Cardiac muscle cell (in vitro differentiated cells and primary cell): ENCODE data around the gene MRPS9. TPM values are rescaled to one million over a fixed set of nuclear protein-coding genes. Genes with fewer than 3 reads are reported as not detected.

ENCODE experiments used
- DNase-seq, 2 donors: peaks; one replicate each; pipeline versions ENCODE4 v3.0.0 to v3.0.0-alpha.2; 2010 to 2017; ENCODE audit warnings: low read depth in 1 of 2, low spot score in 1 of 2
- H3K27ac ChIP-seq: fragments of 200-600 bp; sonication (generic); 2 replicates; pipeline ENCODE4 v1.5.1; 2016
- H3K27me3 ChIP-seq: fragments of 200-600 bp; sonication (generic); 2 replicates; pipeline ENCODE4 v1.6.0; 2016; ENCODE audit warnings: control low read depth
- H3K36me3 ChIP-seq: fragments of 200-600 bp; sonication (generic); 2 replicates; pipeline ENCODE4 v1.5.1; 2016; ENCODE audit warnings: control low read depth
- H3K4me1 ChIP-seq: fragments of 200-600 bp; sonication (generic); 2 replicates; pipeline ENCODE4 v1.8.1; 2017; ENCODE audit warnings: low read depth, mild to moderate bottlenecking, mixed run types
- H3K4me3 ChIP-seq: fragments of 200-600 bp; sonication (generic); 2 replicates; pipeline ENCODE4 v1.5.1; 2016; ENCODE audit warnings: mild to moderate bottlenecking
- H3K9me3 ChIP-seq: fragments of 200-600 bp; sonication (generic); 2 replicates; pipeline ENCODE4 v1.5.1; 2017; ENCODE audit warnings: low read depth, mild to moderate bottlenecking, control low read depth
- CTCF ChIP-seq: IDR thresholded peaks from 2 replicates; pipeline ENCODE4 v1.5.1; 2012; ENCODE audit warnings: low read depth, mild to moderate bottlenecking, low read length
- polyA plus RNA-seq: library from polyadenylated mRNA; unstranded; fragments of >200 nt; fragmentation: Nextera tagmentation; extraction: Ambion mirVana; gene quantifications from 2 replicates; pipeline ENCODE4 v1.2.1, GENCODE V29; 2016
- total RNA-seq: library from RNA; depleted of rRNA; stranded (reverse); fragments of >200 nt; gene quantifications from 2 replicates; pipeline ENCODE4 v1.2.3, GENCODE V29; 2016

Gene MRPS9
- total and polyA plus RNA-seq, 2 experiments from 2014 or later: 43.8 to 85.3 TPM

DNA sequence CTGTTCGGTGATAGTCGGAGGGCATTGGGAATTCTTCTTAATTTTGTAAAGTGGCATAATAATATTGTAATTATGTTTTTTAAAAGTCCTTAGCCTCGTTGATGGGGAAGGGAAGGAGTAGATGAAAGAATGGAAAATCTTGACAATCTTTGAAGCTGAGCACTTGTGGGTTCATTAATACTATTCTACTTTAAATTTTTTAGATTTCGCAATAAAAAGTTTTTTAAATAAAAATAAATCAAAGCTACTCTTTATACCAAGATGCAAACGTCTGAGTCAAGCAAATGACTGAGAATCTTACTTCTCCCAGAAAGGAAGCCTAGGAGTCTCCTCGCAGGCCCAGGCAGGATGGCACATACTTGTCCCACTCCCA lies 105.2 kb downstream of the MRPS9 start:
- no peak overlapping the region for H3K4me3 ChIP-seq
- H3K9me3 ChIP-seq: no peaks in the 10 kb centered on the region
- H3K36me3 ChIP-seq: no peaks in the 10 kb centered on the region
- DNase-seq: no peak
- no peak overlapping the region for H3K27ac ChIP-seq
- no peak for TF ChIP-seq CTCF
- H3K27me3 ChIP-seq: peaks cover 24% of the 10 kb centered on the region
- H3K4me1 ChIP-seq: no peaks in the 10 kb centered on the region

- Histone ChIP-seq H3K4me3 (peak overlapping the region; percentile 58), H3K4me1 (no peaks in the 10 kb centered on the region), H3K27me3 (peaks cover 24% of the 10 kb centered on the region), H3K9me3 (no peaks in the 10 kb centered on the region), H3K27ac (no peak overlapping the region), H3K36me3 (no peaks in the 10 kb centered on the region)
- peak; percentile 22 to 50 for DNase-seq
- no peak for TF ChIP-seq CTCF
Observed at GRCh38 chr2:105143467-105144151, 105.7 kb downstream of the MRPS9 start.

- DNase-seq: no peak
- no peak overlapping the region for H3K27ac ChIP-seq
- H3K4me3 ChIP-seq: peak overlapping the region; percentile 58
- H3K27me3 ChIP-seq: peaks cover 24% of the 10 kb centered on the region
- TF ChIP-seq CTCF: no peak
- no peaks in the 10 kb centered on the region for H3K4me1 ChIP-seq
- no peaks in the 10 kb centered on the region for H3K9me3 ChIP-seq
- H3K36me3 ChIP-seq: no peaks in the 10 kb centered on the region
Observed at GRCh38 chr2:105144152-105144940, 106.5 kb downstream of the MRPS9 start.

DNA sequence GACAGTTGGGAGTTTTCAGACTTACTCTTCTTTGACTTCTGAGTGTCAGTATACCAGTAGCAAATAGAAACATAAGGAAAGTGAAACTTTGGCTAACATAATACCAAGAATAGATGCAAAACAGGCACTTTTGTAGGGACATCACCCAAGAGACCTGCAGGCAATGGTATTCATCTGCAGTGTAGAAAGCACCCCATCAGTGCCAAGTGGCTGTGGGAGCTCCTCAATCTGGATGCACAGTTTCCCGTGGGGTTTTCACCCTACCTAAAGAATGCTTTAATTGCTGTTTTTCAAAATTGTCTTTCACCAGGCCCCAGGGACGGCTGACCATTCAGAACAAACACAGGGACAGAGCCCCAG lies 107.1 kb downstream of the MRPS9 start:
- Histone ChIP-seq H3K9me3 (no peaks in the 10 kb centered on the region), H3K4me1 (no peaks in the 10 kb centered on the region), H3K36me3 (no peaks in the 10 kb centered on the region), H3K27me3 (peaks cover 24% of the 10 kb centered on the region), H3K27ac (no peak overlapping the region), H3K4me3 (no peak overlapping the region)
- TF ChIP-seq CTCF: no peak
- DNase-seq: no peak

DNA sequence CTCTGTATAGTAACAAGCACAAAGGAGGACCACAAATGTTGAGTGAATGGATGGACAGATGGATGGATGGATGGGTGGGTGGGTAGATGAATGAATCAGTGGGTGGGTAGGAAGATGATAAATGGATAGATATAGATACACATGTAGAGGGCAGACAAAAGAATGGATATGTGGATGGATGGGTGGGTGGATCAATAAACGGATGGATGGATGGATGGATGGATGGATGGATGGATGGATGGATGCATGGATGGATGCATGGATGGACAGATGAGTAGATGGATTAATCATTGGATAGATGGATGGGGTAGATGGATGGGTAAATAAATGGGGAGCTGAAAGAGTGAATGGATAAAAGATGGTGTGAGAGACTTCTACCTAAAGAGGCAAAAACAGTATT lies 111.4 kb downstream of the MRPS9 start:
- no peaks in the 10 kb centered on the region for H3K4me1 ChIP-seq
- peaks cover 10% of the 10 kb centered on the region for H3K27me3 ChIP-seq
- no peak for TF ChIP-seq CTCF
- no peak overlapping the region for H3K4me3 ChIP-seq
- no peak overlapping the region for H3K27ac ChIP-seq
- H3K36me3 ChIP-seq: no peaks in the 10 kb centered on the region
- DNase-seq: no peak
- no peaks in the 10 kb centered on the region for H3K9me3 ChIP-seq

Other genes starting within 250 kb of the MRPS9 start
- not detected in 2 replicates for gene POU3F3, start 184.0 kb upstream of the MRPS9 start, total RNA-seq
- gene POU3F3, start 184.0 kb upstream of the MRPS9 start, polyA plus RNA-seq: not detected in 2 replicates
- gene GPR45, start 203.7 kb downstream of the MRPS9 start, total RNA-seq: not detected in 2 replicates
- gene GPR45, start 203.7 kb downstream of the MRPS9 start, polyA plus RNA-seq: not detected in 2 replicates